ENCODE data around the gene CENPX.

The CENPX gene

GRCh38 chr17:82016061-82016874 is 6.4 kb downstream of the CENPX start:
- no peak for TF ChIP-seq CTCF (IDR thresholded peaks at IDR 0.05; ENCODE audit: low read depth, low read length)
- DNase-seq (ENCODE audit: extremely low read depth, low read depth): no peak

GRCh38 chr17:82015311-82015971 is 7.2 kb downstream of the CENPX start:
- no peak for DNase-seq (ENCODE audit: extremely low read depth, low read depth)
- no peak for TF ChIP-seq CTCF (IDR thresholded peaks at IDR 0.05; ENCODE audit: low read depth, low read length)

GRCh38 chr17:82014971-82015310 is 7.7 kb downstream of the CENPX start:
- no peak for TF ChIP-seq CTCF (IDR thresholded peaks at IDR 0.05; ENCODE audit: low read depth, low read length)
- DNase-seq (ENCODE audit: extremely low read depth, low read depth): no peak

GRCh38 chr17:82014432-82014831 is 8.2 kb downstream of the CENPX start:
- no peak for DNase-seq (ENCODE audit: extremely low read depth, low read depth)
- TF ChIP-seq CTCF (IDR thresholded peaks at IDR 0.05; ENCODE audit: low read depth, low read length): no peak

- DNase-seq (ENCODE audit: extremely low read depth, low read depth): no peak
- TF ChIP-seq CTCF (IDR thresholded peaks at IDR 0.05; ENCODE audit: low read depth, low read length): no peak
Observed at GRCh38 chr17:82013772-82014321, 8.8 kb downstream of the CENPX start.

GRCh38 chr17:82013341-82013740 is 9.3 kb downstream of the CENPX start:
- no peak for TF ChIP-seq CTCF (IDR thresholded peaks at IDR 0.05; ENCODE audit: low read depth, low read length)

GRCh38 chr17:82012640-82013295 is 9.9 kb downstream of the CENPX start:
- no peak for DNase-seq (ENCODE audit: extremely low read depth, low read depth)
- TF ChIP-seq CTCF (IDR thresholded peaks at IDR 0.05; ENCODE audit: low read depth, low read length): no peak

More at GRCh38 chr17:82013341-82013740, 9.3 kb downstream of the CENPX start:
- no peak for DNase-seq (ENCODE audit: extremely low read depth, low read depth)

Measured in AG09319 (cell line).